ENCODE measurements around the gene ATF4. TPM values are rescaled to one million over a fixed set of nuclear protein-coding genes. Genes with fewer than 3 reads are reported as not detected.

Gene ATF4
- 100 to 1,000 TPM; 179 to 390 TPM for total RNA-seq
- polyA plus RNA-seq = 100 to 1,000 TPM; 431 to 882 TPM
- long read RNA-seq, donor 1, transcript ATF4-201 (2 exons, 2,019 nt) = minor isoform, 27 of 135 reads
- long read RNA-seq, donor 1, transcript ATF4-202 (3 exons, 1,419 nt) = major isoform, 102 of 135 reads
- long read RNA-seq, donor 1, partial matches to known transcripts = 6 of 135 reads
- long read RNA-seq, donor 1, other reads (novel, unspliced or antisense) = 0 of 135 reads
- long read RNA-seq, donor 2, transcript ATF4-202 (3 exons, 1,419 nt) = major isoform, 30 of 40 reads
- long read RNA-seq, donor 2, transcript ATF4-201 (2 exons, 2,019 nt) = minor isoform, 10 of 40 reads
- long read RNA-seq, donor 2, partial matches to known transcripts = 0 of 40 reads
- long read RNA-seq, donor 2, other reads (novel, unspliced or antisense) = 0 of 40 reads
- long read RNA-seq, donor 3, transcript ATF4-201 (2 exons, 2,019 nt) = minor isoform, 19 of 70 reads
- long read RNA-seq, donor 3, transcript ATF4-202 (3 exons, 1,419 nt) = major isoform, 45 of 70 reads
- long read RNA-seq, donor 3, partial matches to known transcripts = 6 of 70 reads
- long read RNA-seq, donor 3, other reads (novel, unspliced or antisense) = 0 of 70 reads
- long read RNA-seq, donor 4, transcript ATF4-201 (2 exons, 2,019 nt) = minor isoform, 10 of 87 reads
- long read RNA-seq, donor 4, transcript ATF4-202 (3 exons, 1,419 nt) = major isoform, 27 of 87 reads
- long read RNA-seq, donor 4, partial matches to known transcripts = 50 of 87 reads
- long read RNA-seq, donor 4, other reads (novel, unspliced or antisense) = 0 of 87 reads
- long read RNA-seq, donor 5, transcript ATF4-201 (2 exons, 2,019 nt) = minor isoform, 33 of 124 reads
- long read RNA-seq, donor 5, transcript ATF4-202 (3 exons, 1,419 nt) = major isoform, 86 of 124 reads
- long read RNA-seq, donor 5, partial matches to known transcripts = 5 of 124 reads
- long read RNA-seq, donor 5, other reads (novel, unspliced or antisense) = 0 of 124 reads

DNA sequence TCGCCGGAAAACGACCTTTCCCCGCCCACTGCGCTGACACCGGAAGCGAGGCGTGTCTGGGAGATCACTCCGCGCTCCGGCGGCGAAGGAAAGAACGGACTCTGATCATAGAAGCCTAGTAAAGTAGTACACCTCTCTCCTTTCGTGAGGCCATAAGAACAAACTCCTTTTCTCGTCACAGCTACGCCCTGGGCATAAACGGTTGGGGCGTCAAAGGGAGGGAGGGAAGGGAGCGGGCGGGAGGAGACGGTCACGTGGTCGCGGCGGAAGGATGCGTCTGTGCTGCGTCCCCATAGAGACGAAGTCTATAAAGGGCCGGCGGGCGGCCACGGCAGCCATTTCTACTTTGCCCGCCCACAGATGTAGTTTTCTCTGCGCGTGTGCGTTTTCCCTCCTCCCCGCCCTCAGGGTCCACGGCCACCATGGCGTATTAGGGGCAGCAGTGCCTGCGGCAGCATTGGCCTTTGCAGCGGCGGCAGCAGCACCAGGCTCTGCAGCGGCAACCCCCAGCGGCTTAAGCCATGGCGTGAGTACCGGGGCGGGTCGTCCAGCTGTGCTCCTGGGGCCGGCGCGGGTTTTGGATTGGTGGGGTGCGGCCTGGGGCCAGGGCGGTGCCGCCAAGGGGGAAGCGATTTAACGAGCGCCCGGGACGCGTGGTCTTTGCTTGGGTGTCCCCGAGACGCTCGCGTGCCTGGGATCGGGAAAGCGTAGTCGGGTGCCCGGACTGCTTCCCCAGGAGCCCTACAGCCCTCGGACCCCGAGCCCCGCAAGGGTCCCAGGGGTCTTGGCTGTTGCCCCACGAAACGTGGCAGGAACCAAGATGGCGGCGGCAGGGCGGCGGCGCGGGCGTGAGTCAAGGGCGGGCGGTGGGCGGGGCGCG lies at the start of gene ATF4:
TSS of gene ATF4 (plus strand) at position 337 of the 880 bp plus-strand sequence. CDS start 884 bp downstream, outside the sequence.
- H3K27me3 ChIP-seq (ENCODE audit: control insufficient read depth in 3 of 3, insufficient read depth in 3 of 3, low read length in 2 of 3) = no peaks in the 10 kb centered on the region
- H3K4me3 ChIP-seq = peak within 1 kb of the TSS; percentile 97
- peak within 1 kb of the TSS; percentile 99 to 100 for H3K27ac ChIP-seq (ENCODE audit: low read depth in 1 of 2, low read length in 1 of 2)
- peak; percentile 77 to 100 (median 82) for DNase-seq
- H3K36me3 ChIP-seq (ENCODE audit: control insufficient read depth in 4 of 4, insufficient read depth in 4 of 4, low read length in 4 of 4) = peaks cover 6 to 48% (median 39%) of the 10 kb centered on the region in 4 donors
- peak within 1 kb of the TSS; percentile 76 to 84 for H3K9ac ChIP-seq (ENCODE audit: insufficient read depth in 1 of 2, low read length in 2 of 2)
- TF ChIP-seq, protein P1, sequence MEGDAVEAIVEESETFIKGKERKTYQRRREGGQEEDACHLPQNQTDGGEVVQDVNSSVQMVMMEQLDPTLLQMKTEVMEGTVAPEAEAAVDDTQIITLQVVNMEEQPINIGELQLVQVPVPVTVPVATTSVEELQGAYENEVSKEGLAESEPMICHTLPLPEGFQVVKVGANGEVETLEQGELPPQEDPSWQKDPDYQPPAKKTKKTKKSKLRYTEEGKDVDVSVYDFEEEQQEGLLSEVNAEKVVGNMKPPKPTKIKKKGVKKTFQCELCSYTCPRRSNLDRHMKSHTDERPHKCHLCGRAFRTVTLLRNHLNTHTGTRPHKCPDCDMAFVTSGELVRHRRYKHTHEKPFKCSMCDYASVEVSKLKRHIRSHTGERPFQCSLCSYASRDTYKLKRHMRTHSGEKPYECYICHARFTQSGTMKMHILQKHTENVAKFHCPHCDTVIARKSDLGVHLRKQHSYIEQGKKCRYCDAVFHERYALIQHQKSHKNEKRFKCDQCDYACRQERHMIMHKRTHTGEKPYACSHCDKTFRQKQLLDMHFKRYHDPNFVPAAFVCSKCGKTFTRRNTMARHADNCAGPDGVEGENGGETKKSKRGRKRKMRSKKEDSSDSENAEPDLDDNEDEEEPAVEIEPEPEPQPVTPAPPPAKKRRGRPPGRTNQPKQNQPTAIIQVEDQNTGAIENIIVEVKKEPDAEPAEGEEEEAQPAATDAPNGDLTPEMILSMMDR (IDR thresholded peaks at IDR 0.05; ENCODE audit: control extremely low read depth, extremely low read depth) = no peak
- 0% methylated on average over 75 to 86 of the region's 86 CpGs for WGBS, 2 donors
- ATAC-seq (ENCODE audit: insufficient read depth, low FRiP score) = peak; percentile 68
- H3K4me1 ChIP-seq (ENCODE audit: control insufficient read depth in 5 of 5, insufficient read depth in 5 of 5, low read length in 5 of 5) = peaks cover 0 to 48% (median 20%) of the 10 kb centered on the region in 5 donors
- no peaks in the 10 kb centered on the region for H3K9me3 ChIP-seq (ENCODE audit: control insufficient read depth in 4 of 4, insufficient read depth in 3 of 4, low read length in 3 of 4)

- DNase-seq (peak in 2 of 3 donors; percentile 52 to 64), ATAC-seq (ENCODE audit: insufficient read depth, low FRiP score) (peak; percentile 50)
- WGBS, 2 donors = 11 to 17% methylated on average over 13 of the region's 13 CpGs
These were observed 48.8 kb upstream of the ATF4 start for GRCh38 chr22:39471381-39472141.

More at GRCh38 chr22:39471381-39472141, 48.8 kb upstream of the ATF4 start:
- peak overlapping the region; percentile 67 to 88 for H3K27ac ChIP-seq (ENCODE audit: low read depth in 1 of 2, low read length in 1 of 2)
- no peaks in the 10 kb centered on the region for H3K9me3 ChIP-seq (ENCODE audit: control insufficient read depth in 4 of 4, insufficient read depth in 3 of 4, low read length in 3 of 4)
- H3K9ac ChIP-seq (ENCODE audit: insufficient read depth in 1 of 2, low read length in 2 of 2) = no peak overlapping the region
- no peaks in the 10 kb centered on the region for H3K27me3 ChIP-seq (ENCODE audit: control insufficient read depth in 3 of 3, insufficient read depth in 3 of 3, low read length in 2 of 3)
- peaks cover 0 to 68% (median 36%) of the 10 kb centered on the region in 5 donors for H3K4me1 ChIP-seq (ENCODE audit: control insufficient read depth in 5 of 5, insufficient read depth in 5 of 5, low read length in 5 of 5)
- no peak overlapping the region for H3K4me3 ChIP-seq
- TF ChIP-seq, protein P1 (IDR thresholded peaks at IDR 0.05; ENCODE audit: control extremely low read depth, extremely low read depth) = no peak
- H3K36me3 ChIP-seq (ENCODE audit: control insufficient read depth in 4 of 4, insufficient read depth in 4 of 4, low read length in 4 of 4) = peaks cover 0 to 1% (median 0%) of the 10 kb centered on the region in 4 donors

Measured in lung (tissue), 16 donors.